Right atrium auricular region (tissue), 2 donors: Measurements from ENCODE around the gene TTC28. TPM values are rescaled to one million over a fixed set of nuclear protein-coding genes. Genes with fewer than 3 reads are reported as not detected.
A peak's percentile ranks its signal among the peaks of the same experiment; 100 is the strongest.

Experiments
- DNase-seq: peaks from one replicate; pipeline ENCODE4 v3.0.0-alpha.2; 2019; ENCODE audit warnings: low spot score
- H3K27ac ChIP-seq, 2 donors: fragments of 200-600 bp; sonication (generic); 1 replicate in 1 of 2; 2 replicates in 1 of 2; pipeline ENCODE4 v1.5.1; 2016 to 2019
- H3K27me3 ChIP-seq, 2 donors: fragments of 200-600 bp; sonication (generic); one replicate each; pipeline versions ENCODE4 v1.5.1 to v1.6.0; 2017 to 2019
- H3K36me3 ChIP-seq: fragments of 200-600 bp; sonication (generic); one replicate; pipeline ENCODE4 v1.5.1; 2016
- H3K4me1 ChIP-seq, 2 donors: fragments of 200-600 bp; sonication (generic); one replicate each; pipeline versions ENCODE4 v1.5.1 to v1.6.0; 2017 to 2019
- H3K4me3 ChIP-seq, 2 donors: fragments of 200-600 bp; sonication (generic); 1 replicate in 1 of 2; 2 replicates in 1 of 2; pipeline ENCODE4 v1.5.1; 2017 to 2019; ENCODE audit warnings: mild to moderate bottlenecking in 1 of 2, moderate library complexity in 1 of 2
- H3K9me3 ChIP-seq, 2 donors: fragments of 200-600 bp; sonication (generic); one replicate each; pipeline ENCODE4 v1.5.1; 2019
- total RNA-seq, 2 donors: library from RNA; depleted of rRNA; stranded (reverse); fragments of >200 nt; gene quantifications; one replicate each; pipeline ENCODE4 v1.1.0, GENCODE V29; 2016
- TF ChIP-seq, protein P1 (sequence below), 2 donors: fragments of 200-600 bp; sonication (generic); IDR thresholded peaks; one replicate each; pipeline ENCODE4 v1.5.1; 2019; ENCODE audit warnings: antibody characterized with exemption in 2 of 2

TTC28 gene
- total RNA-seq, 2 donors from 2014 or later, result 22.1 to 22.3 TPM

DNA sequence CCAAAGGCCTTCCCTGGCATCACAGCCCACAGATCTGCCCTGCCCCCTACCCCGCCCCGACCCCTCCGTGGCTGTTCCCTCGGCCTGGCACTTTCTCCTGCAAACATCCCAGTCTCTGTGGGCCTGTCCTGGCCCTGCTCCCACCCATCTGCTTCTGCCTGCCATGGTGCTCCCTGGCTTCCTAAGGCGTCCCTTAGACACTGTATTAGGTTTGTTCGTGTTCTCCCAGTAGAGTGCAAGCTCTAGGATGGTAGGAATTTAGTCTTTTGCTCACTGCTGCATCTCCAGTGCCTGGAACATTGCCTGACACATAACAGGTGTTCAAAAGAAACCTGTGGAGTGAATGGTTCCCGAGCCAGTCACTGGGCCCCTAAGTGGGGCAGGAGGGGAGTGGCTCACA, 690.9 kb downstream of the TTC28 start:
- TF ChIP-seq, protein P1, sequence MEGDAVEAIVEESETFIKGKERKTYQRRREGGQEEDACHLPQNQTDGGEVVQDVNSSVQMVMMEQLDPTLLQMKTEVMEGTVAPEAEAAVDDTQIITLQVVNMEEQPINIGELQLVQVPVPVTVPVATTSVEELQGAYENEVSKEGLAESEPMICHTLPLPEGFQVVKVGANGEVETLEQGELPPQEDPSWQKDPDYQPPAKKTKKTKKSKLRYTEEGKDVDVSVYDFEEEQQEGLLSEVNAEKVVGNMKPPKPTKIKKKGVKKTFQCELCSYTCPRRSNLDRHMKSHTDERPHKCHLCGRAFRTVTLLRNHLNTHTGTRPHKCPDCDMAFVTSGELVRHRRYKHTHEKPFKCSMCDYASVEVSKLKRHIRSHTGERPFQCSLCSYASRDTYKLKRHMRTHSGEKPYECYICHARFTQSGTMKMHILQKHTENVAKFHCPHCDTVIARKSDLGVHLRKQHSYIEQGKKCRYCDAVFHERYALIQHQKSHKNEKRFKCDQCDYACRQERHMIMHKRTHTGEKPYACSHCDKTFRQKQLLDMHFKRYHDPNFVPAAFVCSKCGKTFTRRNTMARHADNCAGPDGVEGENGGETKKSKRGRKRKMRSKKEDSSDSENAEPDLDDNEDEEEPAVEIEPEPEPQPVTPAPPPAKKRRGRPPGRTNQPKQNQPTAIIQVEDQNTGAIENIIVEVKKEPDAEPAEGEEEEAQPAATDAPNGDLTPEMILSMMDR (IDR thresholded peaks at IDR 0.05), result no peak
- DNase-seq, result peak; percentile 40
- Histone ChIP-seq H3K27ac (no peak overlapping the region), H3K27me3 (no peaks in the 10 kb centered on the region), H3K4me3 (no peak overlapping the region), H3K9me3 (no peaks in the 10 kb centered on the region), H3K4me1 (peaks cover 0 to 15% of the 10 kb centered on the region in 2 donors), H3K36me3 (peaks cover 14% of the 10 kb centered on the region)

DNA sequence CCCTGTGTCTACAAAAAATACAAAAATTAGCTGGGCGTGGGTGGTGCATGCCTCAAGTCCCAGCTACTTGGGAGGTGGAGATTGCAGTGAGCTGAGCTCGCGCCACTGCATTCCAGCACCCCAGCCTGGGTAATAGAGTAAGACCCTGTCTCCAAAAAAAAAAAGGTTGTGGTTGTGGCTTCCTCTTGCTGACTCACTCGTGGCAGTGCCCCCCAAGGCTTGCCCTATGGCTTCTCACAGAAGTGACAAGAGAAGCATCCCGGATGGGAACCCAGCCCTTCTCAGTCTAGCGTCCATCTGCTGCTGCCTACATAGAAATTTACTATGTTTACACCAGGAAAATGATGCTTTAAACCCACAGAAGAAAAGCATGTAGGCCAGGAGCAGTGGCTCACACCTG, 692.1 kb downstream of the TTC28 start:
- no peak overlapping the region for H3K27ac ChIP-seq
- no peaks in the 10 kb centered on the region for H3K27me3 ChIP-seq
- peaks cover 25% of the 10 kb centered on the region for H3K36me3 ChIP-seq
- TF ChIP-seq, protein P1 (IDR thresholded peaks at IDR 0.05), result no peak
- DNase-seq, result peak; percentile 38
- H3K9me3 ChIP-seq, result no peaks in the 10 kb centered on the region
- H3K4me1 ChIP-seq, result peaks cover 0 to 15% of the 10 kb centered on the region in 2 donors
- H3K4me3 ChIP-seq, result no peak overlapping the region

DNA sequence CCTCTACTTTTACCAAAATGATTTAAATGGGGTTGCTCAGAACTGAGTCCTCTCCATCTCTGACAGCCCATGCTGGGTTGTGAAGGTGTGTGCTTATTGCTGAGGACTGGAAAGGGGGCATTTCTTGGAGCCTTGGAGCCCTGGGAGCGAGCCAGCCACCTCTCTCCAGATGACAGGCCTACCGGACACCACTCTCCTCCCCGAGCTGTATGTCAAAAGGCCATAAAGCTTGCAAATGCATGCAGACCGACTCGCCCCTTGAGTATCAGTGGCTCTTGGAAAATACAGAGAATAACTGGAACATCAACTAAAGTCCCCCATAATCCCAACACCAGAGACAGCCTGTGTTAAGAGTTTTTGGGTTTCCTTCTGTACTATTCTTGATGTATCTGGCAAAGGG, 692.7 kb downstream of the TTC28 start:
- peaks cover 0 to 15% of the 10 kb centered on the region in 2 donors for H3K4me1 ChIP-seq
- peak; percentile 32 for DNase-seq
- TF ChIP-seq, protein P1 (IDR thresholded peaks at IDR 0.05), result no peak
- no peak overlapping the region for H3K27ac ChIP-seq
- no peaks in the 10 kb centered on the region for H3K27me3 ChIP-seq
- no peaks in the 10 kb centered on the region for H3K9me3 ChIP-seq
- H3K4me3 ChIP-seq, result no peak overlapping the region
- peaks cover 25% of the 10 kb centered on the region for H3K36me3 ChIP-seq

DNA sequence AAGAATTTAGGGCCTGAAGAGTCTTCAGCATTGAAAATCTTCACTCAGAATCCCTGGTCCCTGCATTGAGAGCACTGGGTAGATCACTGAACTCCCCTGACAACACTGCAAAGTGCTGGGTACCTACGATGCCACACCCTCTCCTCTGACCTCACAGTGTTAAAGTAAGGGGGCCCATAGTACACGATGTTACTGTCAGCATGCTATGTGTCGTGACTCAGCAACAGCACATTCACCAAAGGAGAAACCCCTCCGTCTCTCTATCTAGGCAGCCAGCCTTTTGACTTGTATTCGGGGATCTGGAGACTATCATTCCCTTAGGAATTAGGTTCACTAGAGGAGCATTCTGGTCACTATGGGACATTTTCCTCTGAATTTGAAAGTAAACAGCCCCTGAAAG, 693.2 kb downstream of the TTC28 start:
- Histone ChIP-seq H3K4me1 (peaks cover 0 to 11% of the 10 kb centered on the region in 2 donors), H3K9me3 (no peaks in the 10 kb centered on the region), H3K4me3 (no peak overlapping the region), H3K36me3 (peaks cover 26% of the 10 kb centered on the region), H3K27me3 (no peaks in the 10 kb centered on the region), H3K27ac (no peak overlapping the region)
- TF ChIP-seq, protein P1 (IDR thresholded peaks at IDR 0.05), result no peak
- DNase-seq, result peak; percentile 16

DNA sequence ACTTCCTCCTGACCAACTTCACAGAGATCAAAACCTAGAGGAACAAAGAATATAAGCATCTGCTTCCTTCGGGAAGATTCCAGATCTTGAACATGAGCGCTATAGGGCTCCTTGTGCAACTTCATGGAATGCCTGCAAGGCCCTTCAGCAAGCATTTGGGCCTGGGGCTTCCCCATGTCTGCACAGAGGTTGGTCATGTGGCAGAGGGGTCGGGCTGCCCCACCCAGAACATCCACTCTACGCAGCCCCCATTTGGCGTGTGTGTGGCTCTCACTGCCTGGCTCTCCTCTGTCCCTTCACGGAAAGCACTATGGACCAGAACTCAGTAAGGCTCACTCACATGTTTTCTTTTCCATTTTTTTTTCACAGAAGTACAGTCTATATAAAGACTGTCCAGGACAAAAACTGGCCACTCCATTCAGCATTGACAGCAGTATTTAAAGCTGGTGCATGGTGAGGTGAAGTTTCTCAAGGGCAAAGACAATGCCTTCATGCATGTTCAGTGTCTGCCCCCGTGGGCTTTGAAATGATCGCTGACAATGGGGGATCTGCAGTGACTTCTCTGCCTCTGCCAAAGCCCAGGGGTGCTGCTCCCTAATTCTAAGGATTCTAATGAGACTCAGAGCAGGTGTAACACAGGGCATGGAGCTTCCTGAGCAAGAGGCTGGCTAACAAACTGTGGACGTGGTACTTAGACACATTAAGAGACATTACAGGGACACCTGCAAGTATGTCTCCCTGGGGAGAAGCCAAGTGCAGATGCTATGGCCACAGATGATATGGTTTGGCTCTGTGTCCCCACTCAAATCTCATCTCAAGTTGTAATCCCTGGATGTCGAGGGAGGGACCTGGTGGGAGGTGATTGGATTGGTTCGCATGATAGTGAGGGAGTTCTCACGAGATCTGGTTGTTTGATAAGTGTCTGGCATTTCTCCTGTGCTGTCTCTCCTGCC, 694.0 kb downstream of the TTC28 start:
- TF ChIP-seq, protein P1 (IDR thresholded peaks at IDR 0.05), result no peak
- H3K27me3 ChIP-seq, result no peaks in the 10 kb centered on the region
- peaks cover 0 to 3% of the 10 kb centered on the region in 2 donors for H3K4me1 ChIP-seq
- DNase-seq, result peak; percentile 46
- H3K4me3 ChIP-seq, result no peak overlapping the region
- no peaks in the 10 kb centered on the region for H3K9me3 ChIP-seq
- no peak overlapping the region for H3K27ac ChIP-seq
- peaks cover 26% of the 10 kb centered on the region for H3K36me3 ChIP-seq
